Osteoblast (primary cell): ENCODE measurements around the gene P4HA3. TPM values are rescaled to one million over a fixed set of nuclear protein-coding genes. Genes with fewer than 3 reads are reported as not detected.

Experiments
- DNase-seq: peaks from one replicate; pipeline ENCODE4 v3.0.0; 2011; ENCODE audit warnings: low spot score, mixed read lengths; ENCODE audit not compliant: insufficient read length; ENCODE audit errors: missing footprints
- H2AFZ ChIP-seq: 2 replicates; pipeline ENCODE4 v1.6.0; 2011; ENCODE audit warnings: mild to moderate bottlenecking, low read length
- H3K27ac ChIP-seq: 2 replicates; pipeline ENCODE4 v1.5.1; 2011; ENCODE audit warnings: mild to moderate bottlenecking, low read depth, low read length, moderate library complexity
- H3K27me3 ChIP-seq: 2 replicates; pipeline ENCODE4 v1.6.0; 2012; ENCODE audit warnings: mild to moderate bottlenecking, control low read depth, inconsistent platforms, low read length, moderate library complexity; ENCODE audit not compliant: insufficient read depth
- H3K36me3 ChIP-seq: 2 replicates; pipeline ENCODE4 v1.5.1; 2011; ENCODE audit warnings: mild to moderate bottlenecking, low read length, control low read depth, moderate library complexity; ENCODE audit not compliant: insufficient read depth
- H3K4me1 ChIP-seq: 2 replicates; pipeline ENCODE4 v1.5.1; 2011; ENCODE audit warnings: mild to moderate bottlenecking, low read length, control low read depth, moderate library complexity; ENCODE audit not compliant: insufficient read depth
- H3K4me2 ChIP-seq: 2 replicates; pipeline ENCODE4 v1.6.0; 2011; ENCODE audit warnings: mild to moderate bottlenecking, low read length; ENCODE audit not compliant: insufficient read depth
- H3K4me3 ChIP-seq: fragments of 200-600 bp; sonication (generic); 3 replicates; pipeline ENCODE4 v1.5.1; 2012; ENCODE audit warnings: mild to moderate bottlenecking, low read length, inconsistent platforms; ENCODE audit not compliant: insufficient read depth
- H3K79me2 ChIP-seq: 2 replicates; pipeline ENCODE4 v1.6.0; 2012; ENCODE audit warnings: mild to moderate bottlenecking, low read length, control low read depth, inconsistent platforms; ENCODE audit not compliant: insufficient read depth
- H3K9me3 ChIP-seq: 2 replicates; pipeline ENCODE4 v1.5.1; 2011; ENCODE audit warnings: low read depth, low read length, control low read depth
- H4K20me1 ChIP-seq: 2 replicates; pipeline ENCODE4 v1.6.0; 2012; ENCODE audit warnings: mild to moderate bottlenecking, low read length, control low read depth; ENCODE audit not compliant: insufficient read depth
- total RNA-seq: library from RNA; depleted of rRNA; stranded (reverse); fragments of >200 nt; gene quantifications from 2 replicates; pipeline ENCODE4 v1.2.3, GENCODE V29; 2012
- TF ChIP-seq, protein P1 (sequence below): IDR thresholded peaks from 2 replicates; pipeline ENCODE4 v1.5.1; 2011; ENCODE audit warnings: mild to moderate bottlenecking, low read depth, low read length, moderate library complexity; ENCODE audit errors: extremely low read depth

Gene P4HA3
- total RNA-seq, 1 donor: 8.7 TPM

DNA sequence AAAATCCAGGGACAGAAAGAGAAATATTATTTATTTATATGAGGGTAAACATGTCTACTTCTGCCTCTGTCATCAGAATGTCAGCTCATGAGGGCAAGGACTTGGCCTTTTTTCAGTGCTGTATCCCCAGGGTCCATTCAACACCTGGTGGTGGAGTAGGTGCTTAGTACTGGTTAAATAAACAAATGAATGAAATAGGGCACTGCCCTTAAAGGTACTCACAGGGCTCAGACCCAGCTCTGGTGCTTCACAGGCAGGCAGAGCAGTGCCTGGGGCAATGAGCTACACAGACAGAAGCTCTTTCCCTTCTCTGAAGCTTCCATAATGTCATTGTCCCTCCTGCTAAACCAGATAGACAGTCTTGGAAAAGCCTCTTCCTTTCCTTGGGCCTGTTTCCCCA is 30.9 kb downstream of the P4HA3 start:
- Histone ChIP-seq H3K27ac (no peak overlapping the region), H3K27me3 (no peaks in the 10 kb centered on the region), H3K79me2 (no peaks in the 10 kb centered on the region), H2AFZ (no peak overlapping the region), H4K20me1 (no peaks in the 10 kb centered on the region), H3K4me3 (no peak overlapping the region), H3K4me1 (peaks cover 46% of the 10 kb centered on the region), H3K36me3 (no peaks in the 10 kb centered on the region), H3K9me3 (no peaks in the 10 kb centered on the region), H3K4me2 (no peak overlapping the region)
- TF ChIP-seq, protein P1, sequence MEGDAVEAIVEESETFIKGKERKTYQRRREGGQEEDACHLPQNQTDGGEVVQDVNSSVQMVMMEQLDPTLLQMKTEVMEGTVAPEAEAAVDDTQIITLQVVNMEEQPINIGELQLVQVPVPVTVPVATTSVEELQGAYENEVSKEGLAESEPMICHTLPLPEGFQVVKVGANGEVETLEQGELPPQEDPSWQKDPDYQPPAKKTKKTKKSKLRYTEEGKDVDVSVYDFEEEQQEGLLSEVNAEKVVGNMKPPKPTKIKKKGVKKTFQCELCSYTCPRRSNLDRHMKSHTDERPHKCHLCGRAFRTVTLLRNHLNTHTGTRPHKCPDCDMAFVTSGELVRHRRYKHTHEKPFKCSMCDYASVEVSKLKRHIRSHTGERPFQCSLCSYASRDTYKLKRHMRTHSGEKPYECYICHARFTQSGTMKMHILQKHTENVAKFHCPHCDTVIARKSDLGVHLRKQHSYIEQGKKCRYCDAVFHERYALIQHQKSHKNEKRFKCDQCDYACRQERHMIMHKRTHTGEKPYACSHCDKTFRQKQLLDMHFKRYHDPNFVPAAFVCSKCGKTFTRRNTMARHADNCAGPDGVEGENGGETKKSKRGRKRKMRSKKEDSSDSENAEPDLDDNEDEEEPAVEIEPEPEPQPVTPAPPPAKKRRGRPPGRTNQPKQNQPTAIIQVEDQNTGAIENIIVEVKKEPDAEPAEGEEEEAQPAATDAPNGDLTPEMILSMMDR: no peak
- DNase-seq: no peak

DNA sequence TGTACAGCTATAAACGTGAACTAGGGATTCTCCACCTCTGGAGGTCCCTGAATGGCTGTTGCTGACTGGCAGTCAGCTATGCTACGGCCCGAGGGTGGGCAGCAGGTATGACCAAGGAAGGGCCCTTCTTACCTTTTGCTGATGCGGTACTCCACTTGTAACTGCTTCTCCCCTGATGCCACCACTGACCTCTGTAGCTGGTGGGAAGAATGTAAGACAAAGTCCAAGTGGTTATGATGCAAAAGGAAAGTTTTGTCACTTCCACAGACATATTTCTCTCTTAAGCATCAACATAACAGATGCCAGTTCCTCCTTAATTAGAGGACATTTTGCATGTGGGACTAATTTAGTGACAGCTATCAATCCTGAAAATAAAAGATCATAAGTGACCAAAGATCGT is 32.2 kb downstream of the P4HA3 start:
- no peak for DNase-seq
- Histone ChIP-seq H3K36me3 (no peaks in the 10 kb centered on the region), H4K20me1 (no peaks in the 10 kb centered on the region), H3K9me3 (no peaks in the 10 kb centered on the region), H3K27ac (peak overlapping the region; percentile 99), H3K27me3 (no peaks in the 10 kb centered on the region), H2AFZ (peak overlapping the region; percentile 79), H3K79me2 (no peaks in the 10 kb centered on the region), H3K4me2 (peak overlapping the region; percentile 66), H3K4me1 (peaks cover 46% of the 10 kb centered on the region), H3K4me3 (peak overlapping the region; percentile 35)
- TF ChIP-seq, protein P1: no peak

DNA sequence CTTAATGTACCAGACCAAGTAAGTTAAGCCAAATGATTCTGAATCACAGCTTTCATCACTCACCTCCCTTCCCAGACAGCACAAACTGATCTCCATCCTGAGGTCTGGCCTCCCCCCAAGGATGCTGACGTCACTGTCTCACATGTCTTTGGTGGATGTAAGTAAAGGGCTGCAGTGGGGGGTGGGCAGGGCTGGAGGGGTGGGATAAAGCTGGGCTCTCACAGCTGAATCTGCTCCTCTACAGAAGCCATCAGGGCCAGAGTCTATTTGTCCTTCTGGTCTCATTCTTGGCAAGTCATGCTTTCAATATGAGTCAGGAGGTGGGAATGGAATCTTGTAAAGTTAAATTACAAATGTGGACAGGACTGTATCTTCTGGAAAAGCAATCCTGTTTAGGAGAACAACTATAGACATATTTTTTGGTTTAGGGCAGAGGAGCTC is 32.7 kb downstream of the P4HA3 start:
- Histone ChIP-seq H2AFZ (peak overlapping the region; percentile 79), H3K36me3 (no peaks in the 10 kb centered on the region), H4K20me1 (no peaks in the 10 kb centered on the region), H3K9me3 (no peaks in the 10 kb centered on the region), H3K4me2 (peak overlapping the region; percentile 66), H3K27me3 (no peaks in the 10 kb centered on the region), H3K27ac (peak overlapping the region; percentile 99), H3K4me3 (peak overlapping the region; percentile 35), H3K79me2 (no peaks in the 10 kb centered on the region), H3K4me1 (peaks cover 46% of the 10 kb centered on the region)
- DNase-seq: peak; percentile 74
- TF ChIP-seq, protein P1: no peak

DNA sequence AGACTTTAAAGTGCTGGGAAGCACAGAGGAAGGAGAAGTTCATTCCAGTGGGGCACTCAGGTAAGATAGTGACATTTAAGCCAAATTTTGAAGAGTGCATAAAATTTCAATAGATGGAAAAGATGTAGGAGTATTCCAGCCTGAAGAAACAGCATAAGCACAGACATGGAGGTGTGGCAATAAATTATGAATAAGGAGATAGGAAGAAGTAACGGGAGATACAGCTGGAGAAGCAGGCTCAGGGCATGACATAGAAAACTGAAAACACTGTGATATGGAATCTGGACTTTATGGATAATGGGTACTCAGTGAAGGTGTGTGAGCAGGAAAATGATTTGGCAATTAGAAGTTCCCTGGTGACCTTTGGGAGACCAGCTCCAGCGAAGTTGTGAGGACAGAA is 33.3 kb downstream of the P4HA3 start:
- TF ChIP-seq, protein P1: no peak
- H3K4me1 ChIP-seq: peaks cover 42% of the 10 kb centered on the region
- no peak overlapping the region for H2AFZ ChIP-seq
- no peaks in the 10 kb centered on the region for H3K9me3 ChIP-seq
- H3K36me3 ChIP-seq: no peaks in the 10 kb centered on the region
- H3K4me3 ChIP-seq: no peak overlapping the region
- H3K79me2 ChIP-seq: no peaks in the 10 kb centered on the region
- H3K27me3 ChIP-seq: no peaks in the 10 kb centered on the region
- peak overlapping the region; percentile 66 for H3K4me2 ChIP-seq
- no peaks in the 10 kb centered on the region for H4K20me1 ChIP-seq
- H3K27ac ChIP-seq: peak overlapping the region; percentile 99
- no peak for DNase-seq
